Smooth muscle cell (in vitro differentiated cells): ENCODE measurements around the gene KLHL29. TPM values are rescaled to one million over a fixed set of nuclear protein-coding genes. Genes with fewer than 3 reads are reported as not detected.

Experiments
- DNase-seq: peaks from one replicate; lab custom pipeline; 2025; ENCODE audit not compliant: unreplicated experiment; lab: John Stamatoyannopoulos, UW
- H2AFZ ChIP-seq: fragments of 200-600 bp; sonication (generic); 2 replicates; pipeline ENCODE4 v1.6.0; 2016; ENCODE audit warnings: antibody characterized with exemption, low read depth, mild to moderate bottlenecking
- H3F3A ChIP-seq: fragments of 200-600 bp; sonication (generic); 2 replicates; pipeline ENCODE4 v1.6.0; 2017; ENCODE audit warnings: antibody characterized with exemption, low read depth
- H3K27ac ChIP-seq: fragments of 200-600 bp; sonication (generic); 2 replicates; pipeline ENCODE4 v1.5.1; 2016; ENCODE audit warnings: low read depth, mild to moderate bottlenecking
- H3K27me3 ChIP-seq: fragments of 200-600 bp; sonication (generic); 2 replicates; pipeline ENCODE4 v1.6.1; 2016; ENCODE audit warnings: low read depth, mild to moderate bottlenecking
- H3K36me3 ChIP-seq: fragments of 200-600 bp; sonication (generic); 2 replicates; pipeline ENCODE4 v1.5.1; 2016; ENCODE audit warnings: low read depth
- H3K4me1 ChIP-seq: fragments of 200-600 bp; sonication (generic); 2 replicates; pipeline ENCODE4 v1.5.1; 2016; ENCODE audit warnings: low read depth
- H3K4me2 ChIP-seq: fragments of 200-600 bp; sonication (generic); 2 replicates; pipeline ENCODE4 v1.6.0; 2016; ENCODE audit warnings: mild to moderate bottlenecking
- H3K4me3 ChIP-seq: fragments of 200-600 bp; sonication (generic); 2 replicates; pipeline ENCODE4 v1.5.1; 2016; ENCODE audit warnings: mild to moderate bottlenecking
- H3K79me2 ChIP-seq: fragments of 200-600 bp; sonication (generic); 2 replicates; pipeline ENCODE4 v1.6.0; 2016; ENCODE audit warnings: low read depth, mild to moderate bottlenecking
- H3K9ac ChIP-seq: fragments of 200-600 bp; sonication (generic); 2 replicates; pipeline ENCODE4 v1.6.0; 2016; ENCODE audit warnings: low read depth
- H3K9me3 ChIP-seq: fragments of 200-600 bp; sonication (generic); replicated peaks from 2 replicates; pipeline ENCODE4 v1.5.1; 2016; ENCODE audit warnings: low read depth
- H4K20me1 ChIP-seq: fragments of 200-600 bp; sonication (generic); 2 replicates; pipeline ENCODE4 v1.6.0; 2016; ENCODE audit warnings: low read depth
- CTCF ChIP-seq: fragments of 200-600 bp; sonication (generic); IDR thresholded peaks from 2 replicates; pipeline ENCODE4 v1.5.1; 2017; ENCODE audit warnings: borderline replicate concordance, mild to moderate bottlenecking, antibody characterized with exemption; ENCODE audit not compliant: insufficient read depth, poor library complexity, severe bottlenecking
- WGBS: methylation state at CpG from one replicate; pipeline ENCODE4 v1.1.7; 2016; ENCODE audit warnings: low lambda C conversion rate; 5-methylcytosine and 5-hydroxymethylcytosine counted together
- polyA plus RNA-seq: library from polyadenylated mRNA; unstranded; fragments of >200 nt; fragmentation: Nextera tagmentation; extraction: Ambion mirVana; gene quantifications from 2 replicates; pipeline ENCODE4 v1.2.1, GENCODE V29; 2016
- total RNA-seq: library from RNA; depleted of rRNA; stranded (reverse); fragments of >200 nt; gene quantifications from 2 replicates; pipeline ENCODE4 v1.2.3, GENCODE V29; 2014

Gene KLHL29
- total and polyA plus RNA-seq, 2 experiments from 2014 or later, result 3.1 to 6.6 TPM

DNA sequence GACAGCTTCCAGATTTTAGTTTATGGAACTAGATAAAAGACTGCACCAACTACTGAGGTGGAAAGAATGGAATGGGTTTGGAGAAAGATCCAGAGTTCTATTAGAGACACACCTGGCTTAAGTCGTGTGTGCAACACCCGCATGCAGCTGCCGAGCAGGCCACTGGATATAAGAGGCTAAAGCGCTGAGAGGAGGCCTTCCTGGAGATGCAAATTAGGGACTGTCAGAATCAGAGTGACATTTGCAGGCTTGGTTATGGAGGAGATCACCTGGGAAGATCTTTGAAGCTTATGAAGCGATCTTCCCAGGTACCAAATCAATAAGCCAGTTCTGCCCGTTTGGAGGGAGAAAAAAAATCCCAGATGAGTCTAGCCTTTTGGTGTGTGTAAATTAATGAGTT, 30.4 kb upstream of the KLHL29 start:
- H3K4me1 ChIP-seq, result peaks cover 8% of the 10 kb centered on the region
- H3K4me3 ChIP-seq, result no peak overlapping the region
- no peaks in the 10 kb centered on the region for H3K36me3 ChIP-seq
- H3K27ac ChIP-seq, result no peak overlapping the region
- no peak overlapping the region for H3K9ac ChIP-seq
- H3K9me3 ChIP-seq, result no peaks in the 10 kb centered on the region
- no peak overlapping the region for H2AFZ ChIP-seq
- H3K79me2 ChIP-seq, result no peaks in the 10 kb centered on the region
- no peaks in the 10 kb centered on the region for H3K27me3 ChIP-seq
- TF ChIP-seq CTCF, result no peak
- no peaks in the 10 kb centered on the region for H3F3A ChIP-seq
- no peak overlapping the region for H3K4me2 ChIP-seq
- DNase-seq, result no peak
- WGBS, result 96% methylated on average over 6 of the region's 6 CpGs
- no peaks in the 10 kb centered on the region for H4K20me1 ChIP-seq

DNA sequence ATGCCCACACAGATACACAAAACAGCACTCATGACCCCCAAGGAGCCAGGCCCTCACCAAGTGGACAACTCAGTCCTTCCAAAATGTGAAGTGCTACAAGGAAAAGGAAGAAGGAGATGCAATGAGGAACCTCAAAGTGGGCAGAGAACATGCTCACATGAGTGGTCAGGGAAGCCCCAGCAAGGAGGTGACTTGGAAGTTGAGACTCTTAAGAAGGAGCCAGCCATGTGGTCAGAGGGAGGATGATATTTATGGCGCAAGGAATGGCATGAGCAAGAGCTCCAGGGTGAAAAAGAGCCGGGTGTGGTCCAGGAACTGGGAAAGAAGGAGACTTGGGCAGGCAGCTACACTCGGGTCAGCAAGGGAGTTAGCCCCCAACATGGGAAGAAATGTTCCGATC, 30.0 kb upstream of the KLHL29 start:
- no peak for TF ChIP-seq CTCF
- 69% methylated on average over 4 of the region's 4 CpGs for WGBS

GRCh38 chr2:23356711-23357110, 28.3 kb upstream of the KLHL29 start:
- Histone ChIP-seq H3K4me1 (peaks cover 2% of the 10 kb centered on the region), H3F3A (no peaks in the 10 kb centered on the region), H2AFZ (no peak overlapping the region), H4K20me1 (no peaks in the 10 kb centered on the region), H3K4me3 (no peak overlapping the region), H3K27ac (no peak overlapping the region), H3K36me3 (no peaks in the 10 kb centered on the region), H3K9ac (no peak overlapping the region), H3K4me2 (no peak overlapping the region), H3K27me3 (no peaks in the 10 kb centered on the region), H3K79me2 (no peaks in the 10 kb centered on the region), H3K9me3 (no peaks in the 10 kb centered on the region)
- 95% methylated on average over 9 of the region's 9 CpGs for WGBS
- no peak for DNase-seq
- no peak for TF ChIP-seq CTCF

More for the DNA sequence above, 30.0 kb upstream of the KLHL29 start:
- Histone ChIP-seq H4K20me1 (no peaks in the 10 kb centered on the region), H3K4me1 (peaks cover 8% of the 10 kb centered on the region), H3K27ac (no peak overlapping the region), H2AFZ (no peak overlapping the region), H3K9me3 (no peaks in the 10 kb centered on the region), H3K9ac (no peak overlapping the region), H3K36me3 (no peaks in the 10 kb centered on the region), H3K27me3 (no peaks in the 10 kb centered on the region), H3K79me2 (no peaks in the 10 kb centered on the region), H3K4me3 (no peak overlapping the region), H3F3A (no peaks in the 10 kb centered on the region), H3K4me2 (no peak overlapping the region)
- DNase-seq, result no peak
